ENCODE measurements around the gene LGI2.

DNA sequence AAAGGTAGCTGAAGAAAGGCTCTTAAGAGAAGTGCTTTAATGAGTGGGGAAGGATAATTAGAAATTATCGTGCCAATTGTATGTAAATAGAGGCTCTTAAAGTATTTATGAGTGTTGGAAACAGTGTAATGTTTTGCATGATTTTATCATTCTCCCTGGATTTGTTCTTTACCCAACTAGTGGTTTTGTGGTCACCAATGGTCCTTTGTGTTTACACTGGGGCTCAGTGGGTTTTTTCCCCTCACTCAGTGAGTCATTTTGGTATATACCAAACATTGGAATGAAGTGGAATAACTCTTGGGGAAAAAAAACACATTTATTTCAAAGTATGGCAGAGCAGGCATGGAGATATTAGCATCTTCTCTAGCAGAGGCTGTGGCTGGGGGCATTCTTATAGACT lies 20.8 kb upstream of the LGI2 start:
- TF ChIP-seq EZH2 (optimal IDR thresholded peaks at IDR 0.05; ENCODE audit: low read depth, low read length) (no peak), CTCF (IDR thresholded peaks at IDR 0.05; ENCODE audit: low read length) (no peak), EZH2phosphoT487 (IDR thresholded peaks at IDR 0.05; ENCODE audit: low read length) (no peak)

Measured in MM.1S (cell line).